Fibroblast of skin of left biceps (primary cell): ENCODE data around the gene SFXN5.
A peak's percentile ranks its signal among the peaks of the same experiment; 100 is the strongest.
"Not testable (repeated sequence)": the region's sequence is repeated elsewhere in the genome, so short reads cannot be mapped to it uniquely, and the experiment has no call there.

Experiments used
- DNase-seq, 2 experiments: peaks; one replicate each; pipeline ENCODE4 v3.0.0-alpha.2; 2013; ENCODE audit warnings: low read depth in 2 of 2

SFXN5 gene

DNA sequence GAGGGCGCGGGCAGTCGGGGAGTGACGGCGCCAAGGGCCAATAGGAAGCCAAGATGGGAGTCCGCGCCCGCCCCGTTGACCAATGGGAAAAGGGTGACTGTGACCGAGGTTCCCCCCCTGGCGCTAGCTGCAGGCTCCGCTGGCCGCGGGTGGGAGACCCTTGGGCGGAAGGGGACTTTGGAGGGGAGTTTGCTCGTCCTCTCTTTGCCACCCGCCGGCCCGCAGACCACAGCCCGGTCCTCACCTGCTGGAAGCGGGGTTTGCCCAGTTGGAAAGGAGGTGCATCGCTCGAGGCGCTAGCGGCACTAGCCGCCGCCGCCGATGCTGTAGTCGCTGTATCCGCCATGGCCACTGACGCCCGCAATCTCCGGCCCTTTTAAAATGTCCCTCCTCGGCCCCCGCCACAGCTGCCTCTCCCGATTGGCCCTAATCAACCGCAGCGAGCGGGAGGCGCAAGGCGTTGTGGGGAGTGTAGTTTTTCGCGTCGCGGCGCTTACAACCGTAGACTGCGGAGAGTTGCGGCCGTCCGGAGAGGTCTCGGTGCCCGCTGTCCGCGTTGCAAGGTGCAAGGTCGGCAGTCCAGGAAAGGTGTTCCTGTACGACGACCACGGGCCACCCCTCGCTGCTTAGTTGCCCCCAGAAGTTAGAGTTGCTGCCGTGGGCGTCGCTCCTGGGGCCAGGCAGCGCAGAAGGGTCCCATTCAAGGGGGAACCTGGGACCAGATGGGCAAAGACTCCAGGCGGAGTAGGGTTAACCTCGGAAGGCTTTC is at the start of gene SFXN5:
Gene SFXN5, minus strand, starts transcription at position 353 of the 769 bp plus-strand sequence. Its CDS starts 7 bp downstream, at position 346.
- peak; percentile 90 to 91 for DNase-seq

- DNase-seq: not testable (repeated sequence)
These were observed 48.2 kb upstream of the SFXN5 start for GRCh38 chr2:73119611-73120239.

DNA sequence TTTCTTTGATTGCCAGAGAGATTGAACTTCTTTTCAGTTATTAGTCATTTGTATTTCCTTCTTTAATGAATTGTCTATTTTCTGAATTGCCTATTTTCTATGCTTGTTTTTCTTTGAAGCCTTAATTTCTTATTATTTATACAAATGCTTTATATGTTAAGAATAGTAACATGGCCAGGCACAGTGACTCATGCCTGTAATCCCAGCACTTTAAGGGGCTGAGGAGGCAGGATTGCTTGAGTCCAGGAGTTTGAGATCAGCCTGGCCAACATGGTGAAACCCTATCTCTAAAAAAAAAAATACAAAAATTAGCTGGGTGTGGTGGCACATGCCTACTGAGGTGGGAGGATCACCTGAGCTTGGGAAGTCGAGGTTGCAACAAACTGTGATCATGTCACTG is 45.9 kb upstream of the SFXN5 start:
- DNase-seq: no peak

DNA sequence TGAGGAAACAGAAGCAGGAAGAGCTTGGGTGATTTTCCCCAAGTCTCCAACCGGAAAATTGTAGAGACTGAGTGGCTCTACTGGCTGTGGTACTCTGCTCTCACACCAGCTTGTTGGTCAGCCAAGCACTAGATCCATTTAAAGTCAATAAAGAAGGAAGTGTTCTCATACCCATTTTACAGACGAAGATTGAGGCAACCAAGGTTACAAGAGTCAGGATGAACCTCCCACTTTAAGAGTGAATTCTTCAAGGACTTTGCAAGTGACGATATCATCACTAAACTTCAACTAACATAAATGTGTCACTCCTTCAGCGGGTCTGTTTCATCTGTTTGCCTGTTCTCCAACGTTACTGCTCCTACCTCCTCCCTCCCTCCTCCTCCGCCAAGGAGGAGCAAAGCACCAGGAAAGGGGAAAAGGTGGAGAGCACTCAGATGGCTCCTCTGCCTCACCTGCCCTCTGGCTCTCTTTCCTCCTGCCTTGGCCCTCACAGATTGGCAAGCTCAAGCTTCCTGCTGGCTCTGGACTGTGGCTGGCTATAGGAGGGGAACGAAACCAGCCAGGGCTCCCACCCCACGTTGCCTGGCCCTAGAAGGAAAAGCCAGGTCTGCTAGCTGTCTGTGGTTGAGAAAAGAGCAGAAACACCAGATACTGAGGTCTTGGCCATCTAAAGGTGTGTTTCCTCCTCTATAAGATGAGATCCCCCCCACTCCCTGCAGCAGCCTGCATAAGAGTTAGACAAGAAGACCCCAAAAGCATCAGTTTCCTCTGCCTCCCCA is 44.9 kb upstream of the SFXN5 start:
- no peak for DNase-seq

DNA sequence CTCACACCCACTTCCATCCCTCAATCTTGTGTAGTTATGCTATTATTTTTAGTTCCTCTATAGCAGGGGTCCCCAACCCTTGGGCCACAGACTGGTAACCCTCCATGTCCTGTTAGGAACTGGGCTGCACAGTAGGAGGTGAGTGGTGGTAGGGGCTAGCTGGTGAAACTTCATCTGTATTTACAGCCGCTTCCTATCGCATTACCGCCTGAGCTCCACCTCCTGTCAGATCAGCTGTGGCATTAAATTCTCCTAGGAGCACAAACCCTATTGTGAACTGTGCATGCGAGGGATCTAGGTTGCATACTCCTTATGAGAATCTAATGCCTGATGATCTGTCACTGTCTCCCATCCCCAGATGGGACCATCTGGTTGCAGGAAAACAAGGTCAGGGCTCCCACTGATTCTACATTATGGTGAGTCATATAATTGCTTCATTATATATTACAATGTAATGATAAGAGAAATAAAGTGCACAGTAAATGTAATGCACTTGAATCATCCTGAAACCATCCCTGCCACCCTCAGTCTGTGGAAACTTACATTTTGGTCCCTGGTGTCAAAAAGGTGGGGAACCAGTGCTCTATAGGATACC is 42.9 kb upstream of the SFXN5 start:
- DNase-seq: no peak

- DNase-seq: peak; percentile 64 to 66
These were observed 41.7 kb upstream of the SFXN5 start, which contains the start of gene RAB11FIP5 for GRCh38 chr2:73112913-73113854. TSS of gene RAB11FIP5 (minus strand) at chr2:73112948. CDS start at chr2:73112777, 171 bp downstream.

DNA sequence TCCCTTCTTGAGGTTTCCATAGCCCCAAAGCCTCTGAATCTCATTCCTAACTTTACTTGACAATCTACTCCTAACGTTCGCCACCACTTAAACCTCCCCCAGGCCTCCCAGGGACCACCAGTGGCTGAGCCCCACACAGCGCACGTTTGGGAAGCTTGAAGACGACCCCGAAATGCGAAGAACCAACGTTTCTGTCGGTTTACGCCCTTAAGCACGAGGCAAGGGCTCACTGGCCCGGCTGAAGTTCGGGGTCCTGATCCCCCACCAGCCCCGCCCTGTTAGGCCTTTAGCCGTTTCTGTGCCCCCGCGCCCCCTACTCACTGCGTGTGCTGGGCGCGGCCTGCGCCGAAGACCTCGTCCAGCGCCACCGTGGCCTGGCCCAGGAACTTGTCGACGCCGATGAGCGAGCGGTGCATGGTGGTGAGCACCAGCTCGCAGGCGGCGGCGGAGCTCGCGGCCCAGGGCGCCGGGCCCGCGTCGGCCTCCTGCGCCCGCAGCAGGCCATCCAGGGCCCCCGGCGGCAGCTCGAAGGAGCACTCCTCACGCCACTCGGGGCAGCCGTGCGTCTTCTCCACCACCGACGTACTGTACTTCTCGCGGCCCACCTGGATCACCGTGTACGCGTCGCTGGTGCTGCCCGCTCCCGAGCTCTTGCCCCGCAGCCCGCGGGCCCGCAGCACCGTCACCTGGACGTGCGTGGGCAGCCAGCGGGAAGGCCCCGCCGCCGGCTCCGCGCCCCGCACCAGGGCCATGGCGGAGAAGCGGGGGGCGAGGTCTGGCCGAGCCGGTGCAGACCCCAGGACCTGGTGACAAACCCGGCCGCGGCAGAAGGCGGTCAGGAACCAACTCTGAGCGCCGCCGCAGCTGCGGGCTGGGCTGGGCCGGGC is 40.8 kb upstream of the SFXN5 start:
- DNase-seq: no peak

DNA sequence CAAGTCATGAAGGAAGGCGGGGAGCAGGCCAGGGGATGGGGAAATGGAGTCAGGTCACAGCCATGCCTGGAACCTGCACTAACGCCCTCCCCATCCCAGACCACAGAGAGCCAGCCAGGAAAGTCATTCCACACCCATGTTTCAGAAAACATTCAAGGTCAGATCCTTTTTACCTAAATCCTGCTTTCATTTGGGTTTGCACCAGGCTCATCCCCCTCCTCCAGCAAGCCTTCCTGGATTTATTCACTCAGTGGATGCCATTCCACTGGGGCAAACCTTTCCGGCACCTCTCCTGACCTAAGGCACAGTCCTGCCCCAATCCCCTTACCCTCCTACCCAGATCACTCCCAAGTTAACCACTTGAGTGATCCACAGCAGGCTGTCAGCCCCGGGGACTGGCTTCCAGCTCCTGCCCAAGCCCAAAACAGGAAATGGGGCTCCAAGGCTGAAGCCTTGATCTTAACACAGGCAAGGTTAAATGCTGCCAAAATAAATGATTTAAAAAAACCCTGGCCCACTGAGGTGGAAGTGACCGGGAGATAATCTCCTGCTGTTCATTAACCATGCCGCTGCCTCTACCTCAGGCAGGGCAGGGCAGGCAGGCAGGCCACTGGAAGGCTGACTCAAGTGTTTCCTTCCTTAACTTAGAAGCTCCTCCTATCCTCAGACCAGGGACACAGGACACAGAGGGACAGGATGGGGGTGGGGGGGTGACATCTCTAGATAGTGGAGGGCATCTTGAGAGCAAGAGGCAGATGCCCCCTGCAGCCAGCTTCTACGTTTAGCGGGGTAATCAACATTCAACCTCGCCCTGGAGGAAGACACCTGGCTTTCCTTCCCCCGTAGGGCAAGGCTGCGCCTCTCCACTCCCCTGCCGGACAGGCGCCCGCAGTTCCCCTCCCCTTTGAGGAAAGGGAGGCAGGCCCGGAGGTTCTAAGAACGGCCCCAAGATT is 39.8 kb upstream of the SFXN5 start:
- DNase-seq: no peak

DNA sequence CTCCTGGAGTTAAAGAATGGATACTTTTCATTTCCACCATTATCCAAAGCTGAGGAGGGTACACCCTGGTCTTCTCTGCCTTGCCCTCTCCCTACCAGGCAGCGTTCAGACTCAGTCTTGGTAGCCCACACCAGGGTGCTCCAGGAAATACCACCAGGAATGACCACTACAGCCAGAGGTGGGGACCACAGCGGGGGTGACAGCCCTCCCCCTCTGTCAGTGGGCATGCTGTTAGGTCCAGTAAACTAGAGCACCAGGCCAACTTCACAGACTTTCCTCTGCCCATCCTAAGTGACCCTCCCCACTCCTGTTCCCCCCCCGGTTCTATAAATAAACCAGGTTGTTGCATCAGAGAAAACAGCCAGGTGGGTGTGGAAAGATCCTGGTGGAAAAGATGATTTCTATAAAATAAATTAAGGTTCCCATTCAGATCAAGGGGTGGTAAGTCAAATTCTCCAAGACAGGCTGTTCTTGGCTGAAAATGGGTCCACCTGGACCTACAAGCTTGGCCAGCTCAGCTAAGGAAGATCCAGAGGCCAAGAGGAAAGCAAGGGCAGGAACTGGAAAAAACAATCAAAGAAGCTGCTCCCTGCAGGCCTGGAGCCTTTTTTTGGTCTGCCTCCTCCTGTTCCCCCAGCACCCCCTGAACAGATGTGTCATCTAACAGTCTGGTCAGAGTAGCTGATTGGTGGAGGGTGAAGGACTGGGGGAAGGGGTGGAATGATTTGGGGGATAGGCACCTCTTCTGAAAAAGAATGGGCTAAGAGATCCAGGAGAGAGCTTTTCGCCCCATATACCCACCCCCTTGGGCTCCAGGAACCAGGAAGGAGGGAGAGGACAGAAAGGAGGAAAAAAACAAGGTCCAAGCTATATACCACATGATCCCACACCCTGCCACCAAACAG is 38.9 kb upstream of the SFXN5 start:
- DNase-seq: no peak

GRCh38 chr2:73109431-73110167 is 38.1 kb upstream of the SFXN5 start:
- DNase-seq: no peak

DNA sequence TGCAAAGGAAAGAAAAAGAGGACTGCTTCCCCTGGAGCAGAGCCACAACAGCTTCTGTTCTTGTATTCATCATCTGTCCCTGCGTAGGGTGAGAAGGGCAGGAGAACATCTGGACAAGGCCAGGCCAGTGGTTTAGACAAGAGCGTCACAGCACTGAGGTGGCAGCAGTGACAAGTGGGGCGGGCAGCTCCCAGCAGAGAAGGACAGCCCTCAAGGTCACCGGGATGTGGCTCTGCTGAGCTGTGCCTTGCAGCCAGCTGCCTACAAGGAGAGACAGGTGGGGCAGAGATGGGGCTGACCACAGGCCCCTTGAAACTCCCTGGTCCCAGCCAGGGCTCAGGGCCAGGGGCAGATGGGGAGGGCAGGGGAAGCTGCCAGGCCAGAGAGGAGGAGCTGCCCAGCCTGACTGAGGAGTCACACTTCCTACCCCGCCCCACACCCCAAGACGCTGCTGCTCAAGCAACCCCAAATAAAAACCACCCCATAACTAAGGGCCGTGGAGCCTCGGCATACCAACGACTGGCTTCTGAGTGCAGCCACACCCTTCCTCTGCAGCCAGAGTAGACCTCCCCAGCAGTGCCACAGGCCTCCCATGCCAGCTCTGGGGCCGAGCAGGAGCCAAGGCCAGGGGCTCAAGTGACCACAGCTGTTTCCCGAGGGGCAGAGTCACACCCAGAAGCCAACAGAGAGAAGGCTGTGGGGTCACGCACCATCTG is 35.9 kb upstream of the SFXN5 start:
- no peak for DNase-seq

DNA sequence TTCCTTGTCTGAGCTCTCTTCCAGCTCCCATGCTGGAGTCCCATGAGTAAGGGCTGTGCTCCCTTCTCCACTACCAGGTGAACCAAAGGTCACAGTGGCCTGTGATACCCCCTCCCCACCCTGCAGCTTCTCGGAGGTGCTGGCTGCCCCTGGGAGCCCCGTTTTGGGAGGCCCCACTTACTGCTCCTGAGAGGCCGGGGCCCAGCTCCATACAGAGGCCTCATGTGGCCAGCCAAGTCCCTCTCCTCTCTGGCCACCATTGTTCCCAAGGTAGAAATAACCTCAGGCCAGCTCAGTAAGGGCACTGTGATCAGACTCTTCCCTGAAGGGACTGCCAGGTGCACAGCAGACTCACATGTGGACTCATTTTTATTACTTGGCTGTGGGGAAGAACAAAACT is 35.3 kb upstream of the SFXN5 start:
- DNase-seq: no peak

DNA sequence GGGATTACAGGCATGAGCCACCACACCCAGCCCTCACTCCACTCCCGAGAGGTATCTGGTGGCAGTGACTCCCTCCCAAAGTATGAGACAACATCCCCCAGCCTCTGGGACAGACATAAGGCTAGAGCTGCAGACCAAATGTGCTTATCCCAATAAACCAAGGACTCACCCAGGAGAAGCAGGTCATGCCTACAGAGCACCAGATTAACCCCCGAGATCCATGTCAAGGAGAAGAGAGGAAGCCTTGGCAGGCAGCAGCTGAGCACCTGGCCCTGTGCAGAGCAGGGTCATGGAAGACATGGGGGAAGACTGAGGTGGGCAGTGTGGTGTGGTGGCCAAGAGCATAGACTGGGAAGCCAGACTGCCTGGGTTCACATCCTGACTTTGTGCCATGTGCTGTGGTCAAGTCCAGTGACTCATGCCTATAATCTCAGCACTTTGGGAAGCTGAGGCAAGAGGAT is 34.0 kb upstream of the SFXN5 start:
- no peak for DNase-seq

GRCh38 chr2:73104933-73105332 is 33.4 kb upstream of the SFXN5 start:
- DNase-seq: no peak

DNA sequence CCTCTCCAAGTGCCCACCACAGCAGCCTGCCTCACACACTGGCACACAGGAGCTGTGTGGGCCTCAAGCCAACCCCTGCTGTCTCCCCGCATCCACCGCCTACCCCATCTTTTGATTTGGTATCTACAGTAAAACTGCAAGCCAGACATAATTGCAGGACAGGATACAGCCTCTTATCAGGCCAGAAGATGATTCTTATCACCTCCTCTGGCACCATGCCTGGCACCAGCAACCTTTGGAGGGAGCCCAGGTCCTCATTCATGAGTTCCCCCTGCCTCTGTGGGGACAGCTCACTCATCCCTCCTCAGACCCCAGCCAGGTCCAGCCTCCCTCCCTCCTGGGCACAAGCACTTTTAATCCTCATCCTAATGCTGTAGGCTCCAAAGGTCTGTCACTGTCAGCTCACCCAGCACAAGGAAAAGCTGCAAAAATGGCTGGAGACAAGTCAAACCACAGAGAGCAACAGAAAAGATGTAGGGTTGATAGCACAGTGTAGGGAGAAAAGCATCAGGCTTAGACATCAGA is 31.6 kb upstream of the SFXN5 start:
- DNase-seq: no peak
